HCT116 (cell line): ENCODE measurements around the gene SLC29A1. TPM values are rescaled to one million over a fixed set of nuclear protein-coding genes. Genes with fewer than 3 reads are reported as not detected.

Source experiments
- ATAC-seq: fragments of 200-7000 bp; cut with Tn5 transposase; 2 replicates; pipeline ENCODE4 v1.9.1; 2020; ENCODE audit warnings: mild to moderate bottlenecking, moderate library complexity
- BruUV-seq: library from RNA; stranded (reverse); fragments of 400-500 nt; replicated peaks from 2 replicates; lab custom pipeline; 2021; lab: Mats Ljungman, UMichigan
- CTCF ChIA-PET: fragments of 300-600 bp; sonication (Branson Sonifier 250); formaldehyde crosslinking; loops from one replicate; lab custom pipeline; 2021; ENCODE audit warnings: antibody characterized with exemption; lab: Charles Lee
- POLR2A ChIA-PET: fragments of 300-600, 350-600 bp; sonication (Branson Sonifier 250); formaldehyde crosslinking; loops from one replicate; lab custom pipeline; 2021; ENCODE audit warnings: antibody characterized with exemption; lab: Charles Lee
- RAD21 ChIA-PET, 2 experiments: fragments of 300-600 bp; sonication (Branson Sonifier 250); formaldehyde crosslinking; loops; one replicate each; lab custom pipeline; 2023; ENCODE audit warnings: low total read pairs in 2 of 2; ENCODE audit not compliant: uncharacterized antibody in 2 of 2, unreplicated experiment in 2 of 2, low non-redundant PET in 1 of 2; lab: Charles Lee
- DNase-seq: peaks from one replicate; pipeline ENCODE4 v3.0.0-alpha.2; 2010; ENCODE audit warnings: low read depth, low spot score
- H2AFZ ChIP-seq: fragments of 200-600 bp; shearing (Covaris generic), sonication (generic); 2 replicates; pipeline ENCODE4 v1.6.1; 2017; ENCODE audit warnings: low read depth, mixed run types, mixed read lengths, antibody characterized with exemption, low read length; ENCODE audit not compliant: poor library complexity, severe bottlenecking
- H3K27ac ChIP-seq: 2 replicates; pipeline ENCODE4 v1.5.1; 2012; ENCODE audit warnings: low read depth, low read length
- H3K27me3 ChIP-seq: fragments of 200-600 bp; sonication (generic); 2 replicates; pipeline ENCODE4 v1.6.1; 2016; ENCODE audit warnings: mixed run types, low read length, mixed read lengths; ENCODE audit not compliant: insufficient read depth
- H3K36me3 ChIP-seq, 2 experiments: fragments of 200-500 bp in 1 of 2; fragments of 200-600 bp in 1 of 2; sonication (Bioruptor generic) in 1 of 2; sonication (generic) in 1 of 2; 2 replicates each; pipeline versions ENCODE4 v1.5.1 to v1.6.1; 2014 to 2016; ENCODE audit warnings: low read length in 2 of 2, inconsistent platforms in 1 of 2, mixed read lengths in 1 of 2, mixed run types in 1 of 2; ENCODE audit not compliant: insufficient read depth in 2 of 2, control insufficient read depth in 1 of 2
- H3K4me1 ChIP-seq, 2 experiments: fragments of 200-600 bp in 1 of 2; sonication (generic) in 1 of 2; 2 replicates each; pipeline versions ENCODE4 v1.5.1 to v1.6.1; 2012 to 2017; ENCODE audit warnings: low read length in 2 of 2, inconsistent platforms in 1 of 2, mild to moderate bottlenecking in 1 of 2, mixed read lengths in 1 of 2, mixed run types in 1 of 2, moderate library complexity in 1 of 2; ENCODE audit not compliant: insufficient read depth in 2 of 2, control insufficient read depth in 1 of 2
- H3K4me2 ChIP-seq: fragments of 200-600 bp; sonication (generic); 2 replicates; pipeline ENCODE4 v1.6.1; 2017; ENCODE audit warnings: mixed run types, low read length, mixed read lengths
- H3K4me3 ChIP-seq, 2 experiments: fragments of 200-600 bp in 1 of 2; sonication (generic) in 1 of 2; replicated peaks in 1 of 2; 2 replicates each; pipeline ENCODE4 v1.5.1; 2011 to 2016; ENCODE audit warnings: low read length in 2 of 2, control low read depth in 1 of 2, low read depth in 1 of 2, mild to moderate bottlenecking in 1 of 2, mixed read lengths in 1 of 2, mixed run types in 1 of 2
- H3K79me2 ChIP-seq: fragments of 200-600 bp; sonication (generic); 2 replicates; pipeline ENCODE4 v1.6.1; 2017; ENCODE audit warnings: mild to moderate bottlenecking, mixed run types, low read length, moderate library complexity, mixed read lengths; ENCODE audit not compliant: insufficient read depth
- H3K9ac ChIP-seq: fragments of 200-600 bp; sonication (generic); 2 replicates; pipeline ENCODE4 v1.6.1; 2016; ENCODE audit warnings: low read length, mixed read lengths
- H3K9me2 ChIP-seq: fragments of 200-600 bp; sonication (generic), shearing (Covaris generic); 2 replicates; pipeline ENCODE4 v1.6.1; 2017; ENCODE audit warnings: mixed run types, mild to moderate bottlenecking, moderate library complexity; ENCODE audit not compliant: insufficient read depth
- H3K9me3 ChIP-seq, 2 experiments: fragments of 200-500 bp in 1 of 2; fragments of 200-600 bp in 1 of 2; sonication (Bioruptor generic) in 1 of 2; sonication (generic) in 1 of 2; 2 replicates each; pipeline ENCODE4 v1.6.1; 2014 to 2017; ENCODE audit warnings: low read length in 2 of 2, mixed read lengths in 2 of 2, inconsistent platforms in 1 of 2, low read depth in 1 of 2, mild to moderate bottlenecking in 1 of 2, mixed run types in 1 of 2, moderate library complexity in 1 of 2; ENCODE audit not compliant: control insufficient read depth in 1 of 2, insufficient read depth in 1 of 2
- H4K20me1 ChIP-seq: fragments of 200-600 bp; sonication (generic), shearing (Covaris generic); 2 replicates; pipeline ENCODE4 v1.6.1; 2017; ENCODE audit warnings: mixed run types, mild to moderate bottlenecking, moderate library complexity; ENCODE audit not compliant: insufficient read depth
- CEBPB ChIP-seq: IDR thresholded peaks from 2 replicates; pipeline ENCODE4 v1.6.1; 2012; ENCODE audit warnings: low read depth
- POLR2AphosphoS5 ChIP-seq: IDR thresholded peaks from 2 replicates; pipeline ENCODE4 v1.6.1; 2011; ENCODE audit warnings: mild to moderate bottlenecking, low read depth, low read length, moderate library complexity
- TCF7L2 ChIP-seq: IDR thresholded peaks from 2 replicates; pipeline ENCODE4 v1.7.0; 2011; ENCODE audit warnings: borderline replicate concordance, inconsistent platforms; ENCODE audit not compliant: insufficient read depth, insufficient read length; ENCODE audit errors: extremely low read depth
- intact Hi-C: fragments of 100-400 bp; cut with micrococcal nuclease; formaldehyde crosslinking; loops from 2 replicates; pipeline ENCODE4 v1.10.0; 2022
- total RNA-seq: library from RNA; stranded (reverse); gene quantifications from one replicate; pipeline ENCODE4 v1.2.1, GENCODE V29; 2021; ENCODE audit not compliant: unreplicated experiment
- TF ChIP-seq, protein P1 (sequence below): IDR thresholded peaks from 2 replicates; pipeline ENCODE4 v1.6.1; 2011; ENCODE audit warnings: mild to moderate bottlenecking, low read length, moderate library complexity; ENCODE audit not compliant: insufficient replicate concordance; ENCODE audit errors: extremely low read depth

The SLC29A1 gene
- total RNA-seq, 1 experiment from 2014 or later = 67.6 TPM

DNA sequence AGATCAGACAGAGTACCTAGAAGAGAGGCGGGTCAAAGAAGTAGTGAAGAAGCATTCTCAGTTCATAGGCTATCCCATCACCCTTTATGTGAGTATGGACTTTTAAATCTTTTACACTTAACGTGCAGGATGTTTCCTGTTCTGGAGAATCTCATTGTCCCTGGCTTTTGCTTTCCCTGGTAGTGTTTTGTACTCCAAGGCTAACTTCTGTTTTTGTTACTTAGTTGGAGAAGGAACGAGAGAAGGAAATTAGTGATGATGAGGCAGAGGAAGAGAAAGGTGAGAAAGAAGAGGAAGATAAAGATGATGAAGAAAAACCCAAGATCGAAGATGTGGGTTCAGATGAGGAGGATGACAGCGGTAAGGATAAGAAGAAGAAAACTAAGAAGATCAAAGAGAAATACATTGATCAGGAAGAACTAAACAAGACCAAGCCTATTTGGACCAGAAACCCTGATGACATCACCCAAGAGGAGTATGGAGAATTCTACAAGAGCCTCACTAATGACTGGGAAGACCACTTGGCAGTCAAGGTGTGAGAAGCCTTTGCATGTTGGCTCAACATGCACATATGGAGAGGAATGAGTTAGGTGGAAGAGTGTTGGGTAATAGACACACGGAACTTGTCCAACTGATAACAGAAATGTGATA is 26.8 kb downstream of the SLC29A1 start:
- ChIA-PET RAD21 (no interaction called here), POLR2A (no interaction called here), CTCF (no interaction called here)
- Histone ChIP-seq H3K36me3 (peaks cover 55 to 73% of the 10 kb centered on the region in 2 experiments), H3K9me3 (no peaks in the 10 kb centered on the region), H3K9ac (peak overlapping the region; percentile 9; the same call in 1 of the 2 replicates), H3K4me2 (no peak overlapping the region), H3K4me1 (peaks cover 9 to 29% of the 10 kb centered on the region in 2 experiments), H2AFZ (no peak overlapping the region), H3K79me2 (peaks cover 65% of the 10 kb centered on the region), H3K9me2 (no peaks in the 10 kb centered on the region), H3K27ac (peak overlapping the region; percentile 82; the same call in 1 of the 2 replicates), H3K4me3 (no peak overlapping the region), H3K27me3 (no peaks in the 10 kb centered on the region), H4K20me1 (peaks cover 63% of the 10 kb centered on the region)
- DNase-seq (no peak), ATAC-seq (no peak)
- no TSS peak for BruUV-seq
- TF ChIP-seq POLR2AphosphoS5 = peak; percentile 33; the same call in 1 of the 2 replicates
- no peak for TF ChIP-seq CEBPB
- intact Hi-C loops = loop anchor here (5.0 kb wide), 1 partner anchor 153 kb away; no protein-coding TSS in a partner anchor

DNA sequence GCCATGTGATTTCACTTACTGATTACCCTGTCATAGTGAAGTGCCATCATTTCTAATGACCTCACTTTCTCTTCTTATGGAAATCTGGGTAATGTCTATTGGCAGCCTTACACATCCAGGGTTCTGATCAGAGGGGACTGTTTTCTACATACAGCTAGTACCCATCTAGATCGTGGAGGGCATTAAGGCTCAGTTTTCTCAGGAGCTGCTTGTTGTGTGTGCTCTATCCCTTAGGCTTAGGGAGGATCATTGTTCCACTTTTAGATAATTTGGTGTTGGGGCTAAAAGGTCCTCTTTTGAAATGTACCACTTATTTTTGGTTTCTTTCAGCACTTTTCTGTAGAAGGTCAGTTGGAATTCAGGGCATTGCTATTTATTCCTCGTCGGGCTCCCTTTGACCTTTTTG is 27.3 kb downstream of the SLC29A1 start:
- H3K4me1 ChIP-seq = peaks cover 6 to 26% of the 10 kb centered on the region in 2 experiments
- DNase-seq = no peak
- intact Hi-C loops = loop anchor here (5.0 kb wide), 1 partner anchor 153 kb away; no protein-coding TSS in a partner anchor

More for the DNA sequence above, 27.3 kb downstream of the SLC29A1 start:
- TF ChIP-seq TCF7L2 = no peak
- TF ChIP-seq, protein P1, sequence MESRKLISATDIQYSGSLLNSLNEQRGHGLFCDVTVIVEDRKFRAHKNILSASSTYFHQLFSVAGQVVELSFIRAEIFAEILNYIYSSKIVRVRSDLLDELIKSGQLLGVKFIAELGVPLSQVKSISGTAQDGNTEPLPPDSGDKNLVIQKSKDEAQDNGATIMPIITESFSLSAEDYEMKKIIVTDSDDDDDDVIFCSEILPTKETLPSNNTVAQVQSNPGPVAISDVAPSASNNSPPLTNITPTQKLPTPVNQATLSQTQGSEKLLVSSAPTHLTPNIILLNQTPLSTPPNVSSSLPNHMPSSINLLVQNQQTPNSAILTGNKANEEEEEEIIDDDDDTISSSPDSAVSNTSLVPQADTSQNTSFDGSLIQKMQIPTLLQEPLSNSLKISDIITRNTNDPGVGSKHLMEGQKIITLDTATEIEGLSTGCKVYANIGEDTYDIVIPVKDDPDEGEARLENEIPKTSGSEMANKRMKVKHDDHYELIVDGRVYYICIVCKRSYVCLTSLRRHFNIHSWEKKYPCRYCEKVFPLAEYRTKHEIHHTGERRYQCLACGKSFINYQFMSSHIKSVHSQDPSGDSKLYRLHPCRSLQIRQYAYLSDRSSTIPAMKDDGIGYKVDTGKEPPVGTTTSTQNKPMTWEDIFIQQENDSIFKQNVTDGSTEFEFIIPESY = no peak
- Histone ChIP-seq H3K79me2 (peaks cover 65% of the 10 kb centered on the region), H3K4me3 (no peak overlapping the region), H3K4me2 (no peak overlapping the region), H3K9ac (peak overlapping the region; percentile 9; the same call in 1 of the 2 replicates), H3K9me3 (no peaks in the 10 kb centered on the region), H2AFZ (no peak overlapping the region), H3K27me3 (no peaks in the 10 kb centered on the region), H3K27ac (0 out of 2 replicates have a peak overlapping the region, but pooled peaks have one; percentile 22), H3K36me3 (peaks cover 55 to 73% of the 10 kb centered on the region in 2 experiments), H3K9me2 (no peaks in the 10 kb centered on the region), H4K20me1 (peaks cover 68% of the 10 kb centered on the region)
- POLR2A ChIA-PET = no interaction called here
- no peak for ATAC-seq
- no TSS peak for BruUV-seq
- RAD21 ChIA-PET = no interaction called here
- CTCF ChIA-PET = interaction anchor here (2.2 kb wide), 1 partner anchor 77 kb away, joined by 6 read pairs; no protein-coding TSS in a partner anchor
